Activated CD8-positive, alpha-beta memory T cell treated with anti-CD3 and anti-CD28 coated beads for 4 hours (primary cell): ENCODE data around the gene SH3RF2.
"Not testable (repeated sequence)": the region's sequence is repeated elsewhere in the genome, so short reads cannot be mapped to it uniquely, and the experiment has no call there.

Experiments used
- DNase-seq, 2 donors: peaks; one replicate each; pipeline ENCODE4 v3.0.0-alpha.2; 2020; ENCODE audit warnings: low read depth in 2 of 2

SH3RF2 gene

GRCh38 chr5:145936401-145937131, at the start of gene SH3RF2:
TSS of gene SH3RF2 (plus strand) at chr5:145936578. CDS start at chr5:145937929, 1,351 bp downstream.
- no peak for DNase-seq

- DNase-seq, result no peak
These were observed 49.2 kb upstream of the SH3RF2 start for GRCh38 chr5:145887217-145887616.

GRCh38 chr5:145887976-145888574, 48.3 kb upstream of the SH3RF2 start:
- no peak for DNase-seq

GRCh38 chr5:145889611-145890010, 46.8 kb upstream of the SH3RF2 start:
- DNase-seq, result no peak

GRCh38 chr5:145891378-145891777, 45.0 kb upstream of the SH3RF2 start:
- DNase-seq, result not testable (repeated sequence)

GRCh38 chr5:145898171-145898570, 38.2 kb upstream of the SH3RF2 start:
- no peak for DNase-seq

- DNase-seq, result no peak
These were observed 34.0 kb upstream of the SH3RF2 start for GRCh38 chr5:145902421-145902820.

- DNase-seq, result no peak
These were observed 33.3 kb upstream of the SH3RF2 start for GRCh38 chr5:145903113-145903512.

GRCh38 chr5:145903867-145904266, 32.5 kb upstream of the SH3RF2 start:
- DNase-seq, result no peak

GRCh38 chr5:145904743-145905142, 31.6 kb upstream of the SH3RF2 start:
- no peak for DNase-seq

GRCh38 chr5:145906401-145906800, 30.0 kb upstream of the SH3RF2 start:
- DNase-seq, result no peak

GRCh38 chr5:145908206-145908960, 28.0 kb upstream of the SH3RF2 start:
- no peak for DNase-seq

GRCh38 chr5:145911164-145911563, 25.2 kb upstream of the SH3RF2 start:
- DNase-seq, result no peak

GRCh38 chr5:145912019-145912418, 24.4 kb upstream of the SH3RF2 start:
- DNase-seq, result no peak

- no peak for DNase-seq
These were observed 23.8 kb upstream of the SH3RF2 start for GRCh38 chr5:145912594-145912993.

GRCh38 chr5:145913701-145914100, 22.7 kb upstream of the SH3RF2 start:
- no peak for DNase-seq

- DNase-seq, result no peak
These were observed 20.3 kb upstream of the SH3RF2 start for GRCh38 chr5:145915970-145916638.

- no peak for DNase-seq
These were observed 19.1 kb upstream of the SH3RF2 start for GRCh38 chr5:145917288-145917687.

- no peak for DNase-seq
These were observed 18.0 kb upstream of the SH3RF2 start for GRCh38 chr5:145918397-145918796.

- DNase-seq, result no peak
These were observed 17.0 kb upstream of the SH3RF2 start for GRCh38 chr5:145919413-145919812.

GRCh38 chr5:145920542-145921210, 15.7 kb upstream of the SH3RF2 start:
- no peak for DNase-seq

GRCh38 chr5:145921211-145921610, 15.2 kb upstream of the SH3RF2 start:
- no peak for DNase-seq
